Fibroblast of lung (primary cell): ENCODE data around the gene NAA80.

ENCODE experiments used
- CTCF ChIP-seq, 2 donors: IDR thresholded peaks in 1 of 2; conservative IDR thresholded peaks in 1 of 2; 1 replicate in 1 of 2; 2 replicates in 1 of 2; pipeline ENCODE4 v1.5.1; 2011 to 2012; ENCODE audit warnings: low read length in 2 of 2, control low read depth in 1 of 2, inconsistent platforms in 1 of 2, low read depth in 1 of 2, mild to moderate bottlenecking in 1 of 2
- EZH2 ChIP-seq: IDR thresholded peaks from 2 replicates; pipeline ENCODE4 v1.5.1; 2012; ENCODE audit warnings: low read length, control low read depth, mild to moderate bottlenecking; ENCODE audit errors: missing control alignments

- no peak for TF ChIP-seq EZH2
- no peak for TF ChIP-seq CTCF (conservative IDR thresholded peaks at IDR 0.05 in 1 of 2, IDR thresholded peaks at IDR 0.05 in 1 of 2; ENCODE audit: low read depth in 1 of 2, low read length in 2 of 2)
These were observed 11.9 kb downstream of the NAA80 start for GRCh38 chr3:50287262-50287661.
